GM21576 (cell line): ENCODE results near the gene UACA.

Experiments
- ATAC-seq: cut with Tn5 transposase; IDR thresholded peaks from one replicate; pipeline ENCODE4 v1.9.1; 2021; ENCODE audit warnings: mild to moderate bottlenecking, moderate library complexity; ENCODE audit not compliant: unreplicated experiment

UACA gene

DNA sequence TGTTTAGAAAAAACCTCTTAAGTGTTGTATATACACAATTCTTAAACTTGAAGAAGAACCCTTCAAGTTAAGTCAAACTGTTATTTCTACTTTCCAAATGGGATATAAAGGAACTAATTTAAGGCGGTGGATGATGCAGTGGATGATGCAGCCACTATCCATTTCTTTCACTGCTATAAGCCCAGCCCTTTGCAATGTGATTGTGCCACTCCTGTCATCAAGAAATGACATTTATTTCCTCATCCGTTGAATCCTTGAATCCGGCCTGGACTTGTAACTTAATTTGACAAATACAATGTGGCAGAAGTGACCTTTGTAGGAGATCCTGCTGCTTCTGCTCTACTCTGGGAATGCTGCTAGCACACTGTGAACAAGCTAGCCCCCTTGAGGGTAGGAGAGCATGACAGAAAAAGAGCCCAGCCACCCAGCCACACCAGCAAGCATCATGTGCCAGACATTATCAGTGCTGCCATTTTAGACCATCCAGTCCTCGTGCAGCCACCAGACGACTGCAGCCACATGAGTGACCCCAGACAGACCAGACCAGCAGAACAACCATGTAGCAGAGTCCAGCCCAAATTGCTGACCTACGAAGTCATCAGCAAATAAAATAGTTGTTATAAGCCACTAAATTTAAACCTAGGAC is 47.4 kb downstream of the UACA start:
- no peak for ATAC-seq

DNA sequence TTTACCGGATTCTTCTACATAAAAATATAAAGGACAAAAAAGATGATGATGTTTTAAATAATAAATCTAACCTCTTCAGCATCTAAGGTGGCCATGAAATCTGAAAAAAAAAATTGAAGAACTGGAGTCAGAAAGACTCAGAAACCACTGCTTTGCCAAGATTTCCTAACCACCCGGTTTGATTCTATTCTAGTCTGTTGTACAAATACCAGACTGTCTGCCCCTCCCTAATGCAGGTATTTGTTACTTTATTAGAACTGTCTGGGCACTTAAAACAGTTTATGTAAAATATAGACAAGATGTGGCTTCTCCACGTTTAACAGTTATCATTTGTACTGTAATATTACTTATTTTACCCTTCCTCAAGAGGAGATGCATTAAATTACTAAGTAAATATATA is 48.8 kb downstream of the UACA start:
- ATAC-seq = no peak

DNA sequence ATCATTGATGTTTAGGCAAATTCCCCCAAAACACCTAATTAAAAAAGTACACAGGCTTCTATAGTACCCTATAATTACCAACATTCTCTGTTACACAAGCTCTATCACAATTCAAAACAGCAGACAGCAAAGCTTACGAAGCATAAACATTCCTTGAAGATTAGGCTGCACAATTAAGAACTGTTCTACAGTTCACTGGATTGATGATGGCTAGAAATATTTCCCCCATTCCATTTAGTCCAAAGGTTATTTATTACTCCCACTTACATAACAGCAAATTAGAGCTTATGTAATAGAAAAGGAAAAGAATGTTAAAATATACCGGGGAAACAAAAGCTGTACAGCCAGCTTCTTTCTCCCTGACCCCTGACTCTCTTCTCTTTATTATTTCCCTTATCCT is 49.3 kb downstream of the UACA start:
- no peak for ATAC-seq

DNA sequence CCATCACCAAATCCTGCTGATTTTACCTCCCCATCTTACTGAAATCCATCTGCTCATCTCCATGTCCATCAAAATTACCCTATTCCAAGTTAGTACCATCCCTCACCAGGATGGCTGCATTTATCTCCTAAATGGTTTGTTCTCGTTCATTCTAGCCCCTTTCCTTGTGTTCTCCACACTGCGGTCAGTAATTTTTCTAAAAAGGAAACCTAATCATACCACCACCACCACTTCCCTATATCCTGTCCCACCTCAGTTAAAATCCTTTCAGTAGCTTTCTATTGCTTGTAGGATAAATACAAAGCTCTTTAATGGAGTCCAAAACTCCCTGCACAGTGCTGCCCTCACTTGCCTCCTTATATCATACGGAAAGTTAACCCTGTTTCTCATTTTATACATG is 51.1 kb downstream of the UACA start:
- ATAC-seq = no peak

DNA sequence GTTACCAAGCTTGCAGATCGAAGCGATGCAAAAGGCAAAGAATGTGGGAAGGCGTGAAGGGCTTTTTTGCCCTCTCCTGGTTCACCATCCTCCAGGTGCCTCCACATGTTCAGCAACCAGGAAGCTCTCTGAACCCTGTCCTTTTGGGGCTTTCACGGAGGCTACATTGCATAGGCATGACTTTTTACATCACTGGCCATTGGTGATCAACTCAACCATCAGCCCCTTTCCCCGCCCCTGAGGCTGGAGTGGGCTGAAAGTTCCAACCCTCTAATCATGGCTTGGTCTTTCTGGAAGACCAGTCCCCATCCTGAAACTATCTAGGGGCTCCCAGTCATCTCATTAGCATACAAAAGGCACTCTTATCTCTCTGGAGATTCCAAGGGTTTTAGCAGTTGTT is 52.6 kb downstream of the UACA start:
- ATAC-seq = no peak

DNA sequence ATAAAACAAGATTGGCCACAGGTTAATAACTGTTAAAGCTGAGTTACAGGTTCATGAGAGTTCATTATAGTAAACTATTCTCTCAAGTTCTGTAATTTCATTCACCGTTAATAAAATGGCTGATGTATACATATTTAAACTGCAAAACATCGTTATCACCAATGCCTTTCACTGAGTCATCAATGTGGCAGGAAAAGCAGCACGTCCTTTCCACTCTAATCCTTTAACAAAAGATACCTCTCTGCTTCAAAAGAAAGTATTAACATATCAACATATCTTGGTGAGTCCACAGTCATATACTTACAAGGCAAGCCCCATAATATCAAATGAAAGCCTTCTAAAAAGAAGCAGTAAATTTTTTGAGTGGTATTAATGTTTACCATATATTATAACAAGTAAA is 54.5 kb downstream of the UACA start:
- ATAC-seq = no peak

DNA sequence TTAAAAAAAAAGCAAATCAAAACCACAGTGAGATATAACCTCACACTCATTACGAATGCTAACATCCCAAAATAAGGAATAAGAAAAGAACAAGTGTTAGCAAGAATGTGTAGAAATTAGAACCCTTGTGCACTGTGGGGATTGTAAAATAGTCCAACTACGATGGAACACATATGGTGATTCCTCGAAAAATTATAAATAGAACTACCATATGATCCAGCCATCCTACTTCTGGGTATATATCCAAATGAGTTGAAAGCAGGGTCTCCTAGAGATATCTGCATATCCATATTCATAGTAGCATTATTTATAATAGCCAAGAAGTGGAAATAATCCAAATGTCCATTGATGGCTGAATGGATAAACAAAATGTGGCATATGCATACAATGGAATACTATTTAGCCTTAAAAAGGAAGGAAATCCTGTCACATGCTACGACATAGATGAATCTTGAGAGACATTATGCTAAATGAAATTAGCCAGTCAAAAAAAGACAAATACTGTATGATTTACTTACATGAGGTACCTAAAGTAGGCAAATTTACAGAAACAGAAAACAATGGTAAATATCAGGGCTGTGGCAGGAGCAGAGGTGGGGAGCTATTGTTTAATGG is 55.6 kb downstream of the UACA start:
- no peak for ATAC-seq

DNA sequence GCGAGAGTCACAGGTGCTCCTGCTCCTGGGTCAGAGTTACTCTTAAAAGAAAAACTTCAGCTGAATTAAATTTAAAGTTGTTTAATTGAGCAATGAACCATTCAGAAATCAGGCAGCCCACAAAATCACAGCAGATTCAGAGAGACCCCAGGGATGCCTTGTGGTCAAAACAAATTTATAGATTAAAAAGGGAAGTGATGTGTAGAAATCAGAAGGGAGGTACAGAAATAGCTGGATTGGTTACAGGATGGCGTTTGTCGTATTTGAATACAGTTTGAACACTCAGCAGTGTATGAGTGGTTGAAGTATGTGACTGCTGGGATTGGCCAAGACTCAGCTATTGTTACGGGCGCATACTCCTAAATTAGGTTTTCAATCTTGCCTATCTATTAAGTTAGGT is 58.6 kb downstream of the UACA start:
- no peak for ATAC-seq

DNA sequence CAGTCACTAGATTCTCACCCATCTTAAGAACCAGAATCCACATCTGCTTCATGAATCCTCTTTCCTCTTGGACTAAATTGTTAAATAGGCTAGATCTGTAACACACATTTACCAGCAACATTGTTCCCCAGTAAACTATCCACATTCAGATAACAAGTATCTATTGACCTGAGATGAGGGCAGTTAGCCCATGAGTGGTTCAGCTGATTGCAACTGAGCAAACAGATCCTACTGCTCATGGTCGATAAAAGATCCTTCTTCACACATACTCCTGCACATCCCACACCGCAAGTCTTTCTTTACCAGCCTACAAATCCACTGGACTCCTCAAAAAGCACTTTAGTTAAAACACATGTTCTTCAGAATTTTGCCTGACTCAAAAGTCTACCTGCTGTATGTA is 59.2 kb downstream of the UACA start:
- ATAC-seq = no peak

DNA sequence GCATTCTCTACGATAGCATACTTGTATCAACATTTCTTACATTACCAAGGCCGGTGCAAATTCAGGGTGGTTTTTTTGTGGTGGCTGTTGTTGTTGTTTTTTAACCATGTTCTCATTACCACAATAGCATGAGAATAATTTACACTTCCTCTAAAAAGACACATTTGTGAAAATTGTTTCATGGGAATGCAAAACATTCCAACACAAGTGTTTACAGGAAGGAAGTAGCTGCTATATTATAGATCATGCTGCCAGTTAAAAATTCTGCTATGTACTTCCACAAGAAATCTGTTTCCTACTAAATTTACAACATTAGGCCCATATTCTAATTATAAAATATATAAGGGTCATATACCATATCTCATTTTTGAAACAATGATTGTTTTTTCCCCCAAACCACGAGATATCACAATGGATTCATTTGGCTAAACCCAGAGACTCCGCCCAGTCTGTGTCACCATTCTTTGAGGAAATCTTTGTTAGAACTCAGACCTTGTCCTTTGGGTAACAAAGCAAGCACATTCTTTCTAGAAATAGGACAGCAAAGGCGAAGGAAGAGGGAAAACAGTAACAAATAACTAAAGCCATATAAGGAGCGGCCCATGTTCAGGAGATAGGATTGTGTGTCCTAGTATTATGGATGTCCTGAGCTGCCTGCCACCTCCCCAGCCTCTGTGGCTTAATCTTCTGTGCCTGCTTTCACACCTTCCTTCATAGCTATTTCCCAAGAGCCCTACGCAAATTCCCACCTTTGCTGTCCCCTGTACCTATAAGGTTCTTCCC is 60.1 kb downstream of the UACA start:
- ATAC-seq = no peak

DNA sequence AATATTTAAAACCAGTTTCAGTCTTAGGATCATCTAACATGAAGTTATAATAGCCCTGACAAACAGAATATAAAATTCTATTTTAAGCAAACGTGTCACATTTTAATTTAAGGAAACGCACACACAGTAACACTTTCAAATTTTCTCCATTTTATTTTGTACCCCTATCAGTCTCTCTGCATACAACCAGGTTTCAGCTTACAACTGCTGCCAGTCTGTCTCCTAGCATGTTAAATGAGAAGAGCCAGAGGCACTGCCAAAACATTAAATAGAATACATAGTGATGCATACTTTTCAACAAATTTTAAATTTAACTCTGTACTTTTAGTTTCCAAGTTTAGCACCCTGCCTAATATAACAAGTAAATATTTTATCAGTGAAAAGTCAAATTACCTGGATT is 60.8 kb downstream of the UACA start:
- no peak for ATAC-seq

DNA sequence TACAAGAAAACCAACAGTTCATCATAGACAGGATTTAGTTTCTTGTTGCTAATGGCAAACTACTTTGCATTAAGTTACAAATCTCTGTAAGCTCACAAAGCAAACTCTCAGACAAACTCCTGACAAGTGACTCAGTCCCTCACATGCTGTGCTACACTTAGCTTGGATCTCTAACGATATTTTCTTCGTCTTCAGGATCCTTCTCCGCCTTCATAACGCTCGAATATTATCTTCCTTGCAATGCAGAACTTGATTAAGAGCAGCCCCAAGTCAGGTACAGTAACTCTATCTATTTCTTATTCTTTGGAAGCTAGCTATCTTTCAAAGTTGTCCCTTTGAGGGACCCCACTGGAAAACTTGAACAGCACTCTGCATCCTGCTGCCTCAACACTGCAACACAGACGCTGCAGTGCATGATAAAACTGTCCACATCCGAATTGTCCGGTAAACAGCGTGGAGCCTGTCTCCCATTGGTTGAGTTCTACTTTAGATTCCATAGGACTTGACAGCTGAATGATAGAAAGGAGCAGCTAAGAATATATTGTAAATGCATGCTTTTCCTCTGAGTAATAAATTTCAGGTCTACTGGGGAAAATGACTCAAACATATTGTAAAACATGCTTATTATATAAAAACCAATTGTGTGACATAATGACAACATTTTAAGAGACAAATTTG is 61.3 kb downstream of the UACA start:
- no peak for ATAC-seq

DNA sequence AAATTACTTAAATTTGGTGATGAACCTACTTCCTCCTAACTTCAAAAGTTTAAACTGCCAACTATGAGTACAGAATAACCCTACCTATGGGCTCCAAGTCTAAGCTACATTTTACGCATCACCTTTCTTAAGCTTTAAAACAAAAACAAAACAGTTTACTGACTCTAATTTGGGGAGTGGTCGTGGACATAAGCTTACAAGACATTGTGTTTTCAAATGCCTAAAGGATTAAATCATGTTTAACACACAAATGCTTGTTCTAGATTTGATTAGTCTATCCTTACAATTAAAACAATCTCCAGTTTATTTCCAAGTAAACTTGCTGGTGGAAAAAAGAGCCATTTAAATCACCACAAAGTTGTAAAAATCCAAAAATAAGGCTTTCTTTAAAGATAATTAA is 62.2 kb downstream of the UACA start:
- no peak for ATAC-seq

DNA sequence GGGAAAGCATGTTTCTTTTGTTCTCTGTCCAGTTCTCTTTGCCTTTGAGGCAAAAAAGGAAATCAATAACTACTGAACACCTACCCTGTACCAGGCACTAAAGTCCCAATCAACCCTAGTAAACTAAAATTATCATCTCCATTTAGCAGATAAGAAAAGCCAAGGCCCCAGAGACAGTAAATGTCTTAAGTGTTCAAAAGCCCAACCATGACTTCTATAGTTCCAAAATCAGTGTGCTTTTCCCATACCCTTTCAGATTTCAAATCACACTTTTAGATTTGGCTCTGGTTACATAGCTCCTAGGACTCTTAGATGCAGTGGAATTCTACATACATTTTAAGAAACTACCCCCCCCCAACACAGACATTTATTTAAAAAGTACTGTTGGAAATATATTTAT is 63.5 kb downstream of the UACA start:
- no peak for ATAC-seq

DNA sequence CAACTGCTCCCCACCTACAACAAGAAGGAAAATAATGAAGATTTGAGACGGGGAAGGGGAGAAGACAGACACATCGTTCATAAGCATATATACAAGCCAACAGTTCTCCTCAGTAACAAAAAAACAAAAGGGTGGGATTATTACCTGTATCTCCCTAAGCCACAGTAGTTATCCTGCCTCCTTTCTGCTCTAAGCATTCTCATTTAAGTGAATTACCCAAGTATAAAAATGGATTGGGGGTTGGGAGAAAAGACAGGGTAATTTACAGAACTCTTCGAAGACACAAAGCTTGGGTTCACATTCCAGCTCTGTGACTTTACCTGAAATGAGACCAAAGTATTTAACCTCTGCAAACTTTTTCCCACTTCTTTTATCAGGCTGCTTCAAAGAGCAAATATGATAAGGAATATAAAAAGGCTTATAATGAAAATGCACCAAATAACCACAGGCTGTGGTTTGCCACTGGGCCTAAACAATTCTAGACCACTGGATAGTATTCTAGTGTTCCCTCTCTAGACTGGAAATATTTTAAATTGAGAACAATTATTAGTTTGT is 64.4 kb downstream of the UACA start:
- ATAC-seq = no peak

DNA sequence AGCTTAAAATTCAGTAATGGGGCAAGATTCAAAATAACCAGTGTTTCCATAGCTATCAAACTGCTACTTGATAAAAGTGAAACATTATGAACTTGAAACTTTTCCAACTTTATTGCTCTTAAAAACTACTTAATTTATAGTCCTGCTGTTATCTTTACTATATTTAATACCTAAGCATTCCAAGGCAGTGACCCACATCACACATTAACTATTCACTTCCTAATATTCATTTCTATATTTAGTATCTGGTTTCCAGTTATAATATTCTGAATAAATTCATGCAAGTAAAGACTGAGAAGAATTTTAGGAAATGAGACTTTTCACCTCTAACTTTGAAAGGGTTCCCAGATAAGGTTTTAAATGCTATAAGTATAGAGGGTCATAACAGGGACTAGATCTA is 64.9 kb downstream of the UACA start:
- no peak for ATAC-seq

DNA sequence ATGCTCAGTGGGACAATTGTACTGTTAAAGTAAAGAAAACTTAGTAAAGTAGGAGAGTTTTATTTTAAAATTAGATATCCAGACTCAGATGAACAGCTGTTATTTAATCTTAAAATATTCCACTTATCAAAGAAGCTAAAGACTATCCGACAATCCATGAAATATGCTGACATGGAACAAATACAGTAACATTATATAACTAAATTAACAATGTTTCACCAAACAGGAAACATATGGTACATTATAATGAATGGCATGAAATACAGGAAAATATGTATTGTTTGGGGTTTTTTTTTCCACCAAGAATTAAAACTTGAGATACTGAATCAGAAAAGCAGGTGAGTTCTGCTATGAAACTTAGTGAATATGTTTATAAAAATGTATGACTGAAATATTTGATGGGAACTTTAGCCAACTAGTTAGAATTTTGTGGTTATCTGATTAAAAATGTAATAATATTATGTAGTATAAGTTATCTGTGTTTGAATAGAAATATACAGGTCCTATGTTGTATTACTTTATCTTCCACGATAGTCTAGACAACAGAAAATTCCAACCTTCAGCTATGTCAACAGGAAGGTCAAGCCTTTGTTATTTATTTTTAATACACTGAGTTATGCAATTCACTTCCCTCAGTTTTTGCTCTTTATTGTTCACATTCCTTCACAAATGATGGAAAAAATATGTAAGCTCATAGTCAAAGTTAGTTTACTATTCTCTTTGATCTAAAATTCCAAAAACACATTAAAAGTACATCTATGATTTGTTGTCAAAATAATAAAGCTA is 72.7 kb downstream of the UACA start:
- ATAC-seq = no peak

DNA sequence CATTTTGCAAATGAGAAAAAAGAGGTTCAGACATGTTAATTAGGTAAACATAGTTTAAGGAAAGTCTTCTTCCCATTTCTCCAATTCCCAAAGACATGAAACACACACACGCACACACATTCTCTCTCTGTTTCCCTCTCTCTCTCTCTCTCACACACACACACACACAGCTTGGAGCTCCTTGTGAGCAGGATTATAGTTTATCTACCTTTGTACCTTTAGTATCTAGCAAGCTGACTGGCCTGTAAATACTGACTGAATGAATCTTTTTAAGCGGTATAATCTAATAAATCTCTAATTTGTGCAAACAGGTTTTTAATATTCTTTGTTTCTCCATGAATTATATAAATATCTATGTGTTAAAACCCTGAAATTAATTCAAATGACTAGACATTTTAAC is 73.3 kb downstream of the UACA start:
- no peak for ATAC-seq

DNA sequence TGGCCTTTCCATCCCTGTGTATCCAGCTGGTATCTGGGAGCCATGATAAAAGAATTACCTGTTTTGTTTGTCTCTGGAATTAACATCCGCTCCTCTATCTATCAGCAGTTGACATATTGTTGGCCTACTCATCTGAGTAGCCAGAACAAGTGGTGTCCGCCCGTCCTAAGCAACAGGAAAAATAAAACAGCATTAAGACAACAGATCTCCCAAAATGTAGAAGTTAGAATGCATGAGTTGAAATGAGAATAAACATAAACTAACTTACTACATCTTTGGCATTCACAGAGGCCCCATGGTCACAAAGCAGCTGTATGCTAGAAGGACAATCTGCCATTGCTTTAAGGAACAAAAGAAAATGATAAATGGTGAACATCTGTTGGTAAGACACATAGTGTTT is 75.9 kb downstream of the UACA start:
- ATAC-seq = no peak

DNA sequence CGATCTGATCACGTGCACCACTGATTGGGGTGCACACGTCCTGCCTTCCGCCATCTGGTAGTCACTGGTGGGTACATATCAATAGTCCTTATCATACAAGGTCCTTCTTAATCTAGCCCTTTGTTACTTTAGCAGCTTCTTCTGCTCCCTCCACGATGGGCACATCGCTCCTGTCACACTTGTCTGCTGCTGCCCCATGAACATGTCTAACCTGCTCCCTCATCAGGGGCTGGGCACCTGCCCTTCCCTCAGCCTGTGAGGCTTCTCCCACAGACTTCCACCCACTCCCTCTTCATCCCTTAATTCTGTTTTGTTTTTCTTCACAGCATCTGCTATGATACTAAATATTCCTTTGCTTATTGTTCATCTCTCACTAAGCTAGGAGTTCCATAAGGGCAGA is 82.5 kb downstream of the UACA start:
- no peak for ATAC-seq

DNA sequence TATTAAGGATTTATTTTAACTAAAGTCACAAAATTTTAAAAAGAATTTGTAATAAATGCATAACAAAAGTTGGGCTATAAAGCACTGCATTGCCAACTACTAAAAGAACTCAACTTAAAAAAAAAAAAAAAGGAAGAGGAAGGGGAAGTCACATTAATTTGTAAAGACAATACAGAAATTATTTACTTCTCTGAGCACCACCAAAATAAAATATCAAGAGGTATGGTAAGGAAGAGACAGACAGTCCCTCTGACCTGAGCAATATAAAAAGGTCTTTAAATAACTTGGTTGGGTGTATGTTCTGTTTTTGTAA is 83.5 kb downstream of the UACA start:
- ATAC-seq = no peak
